HG03378 (cell line): Measurements from ENCODE around the gene PINLYP.
"Not testable (repeated sequence)": the region's sequence is repeated elsewhere in the genome, so short reads cannot be mapped to it uniquely, and the experiment has no call there.

Source experiments
- ATAC-seq: cut with Tn5 transposase; IDR thresholded peaks from one replicate; pipeline ENCODE4 v1.9.1; 2021; ENCODE audit warnings: mild to moderate bottlenecking, moderate library complexity; ENCODE audit not compliant: unreplicated experiment

Gene PINLYP

GRCh38 chr19:43599635-43600295 is 24.2 kb downstream of the PINLYP start:
- ATAC-seq = no peak

GRCh38 chr19:43600326-43600725 is 24.7 kb downstream of the PINLYP start:
- ATAC-seq = not testable (repeated sequence)

DNA sequence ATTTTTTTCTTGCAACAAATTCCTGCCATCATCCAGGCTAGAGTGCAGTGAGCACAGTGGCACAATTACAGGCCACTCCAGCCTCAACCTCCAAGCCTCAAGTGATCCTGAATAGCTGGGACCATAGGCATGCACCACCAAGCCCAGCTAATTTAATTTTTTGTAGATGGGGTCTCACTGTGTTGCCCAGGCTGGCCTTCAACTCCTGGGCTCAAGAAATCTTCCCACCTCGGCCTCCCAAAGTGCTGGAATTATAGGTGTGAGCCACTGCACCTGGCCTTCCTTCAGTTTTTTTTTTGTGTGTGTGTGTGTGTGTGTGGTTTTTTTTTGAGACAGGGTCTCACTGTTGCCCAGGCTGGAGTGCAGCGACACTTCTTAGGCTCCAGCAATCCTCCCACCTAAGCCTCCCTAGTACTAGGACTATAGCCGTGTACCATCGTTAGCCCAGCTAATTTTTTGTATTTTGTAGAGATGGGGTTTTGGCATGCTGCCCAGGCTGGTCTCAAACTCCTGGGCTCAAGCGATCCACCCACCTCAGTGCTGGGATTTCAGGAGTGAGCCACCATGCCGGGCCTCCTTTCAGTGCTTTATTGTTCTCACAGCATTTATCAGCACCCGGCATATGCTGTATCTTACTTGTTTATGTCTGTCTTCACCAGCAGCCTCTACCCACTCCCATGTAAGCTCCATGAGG is 30.4 kb downstream of the PINLYP start:
- ATAC-seq = no peak

- ATAC-seq = no peak
Measured at GRCh38 chr19:43606569-43607229, 31.1 kb downstream of the PINLYP start.

DNA sequence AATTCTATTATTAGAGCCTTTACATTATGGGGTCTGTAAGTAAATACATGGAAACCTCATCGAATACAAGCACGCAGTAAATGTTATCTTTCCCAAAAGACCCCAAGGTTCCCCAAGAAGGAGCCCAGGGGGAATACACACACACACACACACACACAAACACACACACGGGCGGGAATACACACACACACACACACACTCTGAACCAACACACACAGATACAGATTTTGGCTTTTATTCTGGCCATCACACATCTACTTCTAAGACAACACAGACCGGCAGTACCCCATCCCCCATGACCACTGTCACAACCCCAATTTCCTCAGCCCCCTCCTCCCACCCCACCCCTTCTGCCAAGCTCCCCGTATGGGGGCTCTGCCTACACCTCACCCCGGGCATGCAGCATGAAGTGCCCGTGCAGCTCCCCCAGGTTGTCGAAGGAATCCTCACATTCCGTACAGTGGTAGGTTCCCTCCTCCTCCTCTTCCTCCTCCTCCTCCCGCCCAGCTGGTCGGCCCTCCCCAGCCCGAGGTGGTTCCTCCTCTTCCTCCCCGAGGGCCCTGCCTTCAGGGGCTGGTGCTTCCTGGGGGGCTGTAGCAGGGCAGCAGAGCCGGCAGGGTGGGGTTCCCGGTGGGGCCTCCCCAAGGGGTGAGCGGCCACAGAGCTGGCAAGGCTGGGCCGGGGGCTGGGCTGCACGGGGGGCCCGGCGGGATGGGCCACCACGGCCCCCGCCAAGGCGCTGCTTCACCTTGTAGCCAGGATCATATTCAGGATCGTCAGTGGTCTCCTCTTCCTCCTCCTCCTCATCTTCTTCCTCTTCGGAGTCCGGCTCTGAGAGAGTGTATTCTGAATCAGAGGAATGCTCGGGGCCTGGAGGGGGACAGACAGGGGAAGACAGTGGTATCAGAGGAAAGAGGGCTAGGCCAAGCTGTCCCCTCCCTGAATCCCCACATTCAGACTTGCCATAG is 31.9 kb downstream of the PINLYP start:
- ATAC-seq = no peak

- no peak for ATAC-seq
Measured at GRCh38 chr19:43609872-43610271, 34.3 kb downstream of the PINLYP start.

GRCh38 chr19:43610493-43610892 is 34.9 kb downstream of the PINLYP start:
- ATAC-seq = no peak

DNA sequence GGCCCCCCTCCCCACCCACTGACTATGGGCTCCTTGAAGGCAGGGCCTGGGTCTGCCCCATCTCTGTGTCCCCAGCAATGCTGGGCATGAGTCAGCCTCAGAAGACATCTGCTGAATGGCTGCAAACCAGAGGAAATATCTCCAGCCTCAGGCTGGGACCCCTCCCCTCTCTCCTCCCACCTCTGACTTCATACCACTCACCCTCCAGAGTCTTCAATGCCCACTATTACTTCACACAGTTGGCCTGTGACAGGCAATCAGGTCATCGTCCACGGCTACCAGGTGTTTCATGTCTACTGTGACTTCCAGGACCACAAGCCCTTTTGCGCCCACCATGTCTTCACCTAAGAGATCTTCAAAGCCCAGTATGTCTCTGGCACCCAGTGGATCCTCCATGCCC is 36.2 kb downstream of the PINLYP start, which contains the start of gene SRRM5:
SRRM5 (plus strand) TSS at position 301 of the 400 bp plus-strand sequence; CDS start at position 335, 34 bp downstream.
- no peak for ATAC-seq

DNA sequence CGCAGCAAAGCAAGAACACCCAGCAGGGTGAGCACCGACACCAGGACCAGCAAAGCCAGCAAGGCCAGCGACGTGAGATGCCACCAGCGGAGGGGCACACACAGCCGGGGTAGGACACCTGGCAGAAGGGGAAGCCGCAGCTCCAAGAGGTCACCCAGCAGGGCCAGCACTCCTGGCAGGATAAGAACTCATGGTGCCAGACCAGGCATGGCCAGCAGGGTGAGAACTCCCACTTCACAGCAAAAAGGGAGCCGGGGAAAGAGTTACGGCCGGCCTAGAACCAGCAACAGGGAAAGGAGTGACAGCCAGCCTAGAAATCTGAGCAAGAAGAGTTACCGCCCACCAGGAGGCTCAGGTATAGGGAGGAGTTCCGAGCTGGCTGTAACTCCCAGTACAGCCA is 36.8 kb downstream of the PINLYP start:
- no peak for ATAC-seq

DNA sequence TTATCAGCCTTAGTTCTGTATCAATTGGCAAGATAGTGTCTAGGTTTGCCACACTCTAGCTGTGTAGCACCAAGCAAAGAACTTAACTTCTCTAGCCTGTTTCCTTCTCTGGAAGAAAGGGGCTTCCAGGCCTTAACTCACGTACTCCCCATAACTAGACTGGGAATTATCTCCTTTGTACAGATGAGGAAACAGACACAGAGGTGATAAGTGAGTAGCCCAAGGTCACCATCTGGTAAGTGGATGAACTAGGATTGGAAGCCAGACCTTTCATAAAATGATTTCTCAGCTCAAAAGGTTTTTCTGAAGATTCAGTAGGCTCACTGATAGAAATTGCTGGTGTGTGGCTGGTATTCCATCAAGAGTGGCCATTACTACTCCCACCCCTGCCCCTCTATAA is 40.7 kb downstream of the PINLYP start:
- ATAC-seq = no peak

- ATAC-seq = no peak
Measured at GRCh38 chr19:43616954-43617353, 41.4 kb downstream of the PINLYP start.

DNA sequence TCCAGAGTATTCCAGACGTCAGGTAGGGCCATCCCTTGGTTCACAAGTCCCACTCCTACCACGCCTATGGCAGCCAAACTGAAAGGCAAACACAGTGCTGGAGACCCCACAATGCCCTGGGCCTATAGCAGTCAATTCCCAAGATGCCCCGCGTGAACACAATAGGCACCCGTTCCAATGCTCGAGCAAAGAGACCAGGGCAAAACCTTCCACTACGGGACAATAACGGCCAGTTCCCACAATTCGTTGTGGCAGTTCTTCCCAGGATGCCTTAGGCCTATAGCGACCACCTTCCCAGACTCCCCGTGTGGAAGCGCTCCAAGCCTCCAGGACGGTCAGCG is 43.3 kb downstream of the PINLYP start:
- peak; percentile 27 for ATAC-seq

DNA sequence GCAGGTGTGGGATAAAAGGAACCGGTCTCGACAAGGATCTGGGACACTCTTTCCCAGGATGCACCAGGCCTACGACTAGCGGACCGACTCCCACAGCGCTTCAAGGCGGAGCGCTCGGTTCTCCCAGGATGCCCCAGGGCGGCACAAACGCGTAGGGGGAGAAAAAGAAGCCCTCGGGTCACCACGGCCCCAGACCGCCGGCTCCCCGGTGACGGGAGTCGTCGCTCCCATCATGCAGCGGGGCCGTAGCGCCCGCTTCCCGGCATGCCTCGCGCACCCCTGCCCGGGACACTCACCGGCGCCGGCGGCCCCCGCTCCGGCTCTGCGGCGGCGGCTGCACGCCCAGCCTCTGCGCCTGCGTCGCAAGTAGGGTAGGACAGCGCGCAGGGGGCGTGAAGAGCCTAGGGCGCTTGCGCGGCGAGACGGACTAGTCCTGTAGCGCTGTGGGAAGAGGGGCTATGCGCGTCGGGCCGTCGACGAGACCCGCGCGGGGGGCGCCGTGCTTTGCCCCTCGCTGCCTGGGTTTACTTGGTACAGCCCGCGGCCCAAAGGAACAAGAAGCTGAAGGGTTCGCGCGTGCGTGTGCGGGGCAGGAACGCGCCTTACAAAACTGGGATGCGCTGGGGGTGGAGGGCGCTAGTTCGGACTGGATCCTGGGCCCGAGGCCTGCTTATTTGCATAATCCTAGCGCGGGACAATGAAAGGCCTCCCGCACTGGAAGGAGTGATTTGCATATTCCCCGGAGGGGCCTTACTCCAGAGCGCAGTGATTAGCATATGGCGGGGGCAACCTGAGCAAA is 43.9 kb downstream of the PINLYP start, which contains the start of gene ZNF428:
ZNF428 (minus strand) TSS at position 368 of the 799 bp plus-strand sequence. CDS start 5,325 bp downstream, outside the sequence.
- ATAC-seq = peak; percentile 65

GRCh38 chr19:43620061-43621001 is 44.7 kb downstream of the PINLYP start:
- ATAC-seq = peak; percentile 3

GRCh38 chr19:43622070-43622469 is 46.5 kb downstream of the PINLYP start:
- no peak for ATAC-seq

DNA sequence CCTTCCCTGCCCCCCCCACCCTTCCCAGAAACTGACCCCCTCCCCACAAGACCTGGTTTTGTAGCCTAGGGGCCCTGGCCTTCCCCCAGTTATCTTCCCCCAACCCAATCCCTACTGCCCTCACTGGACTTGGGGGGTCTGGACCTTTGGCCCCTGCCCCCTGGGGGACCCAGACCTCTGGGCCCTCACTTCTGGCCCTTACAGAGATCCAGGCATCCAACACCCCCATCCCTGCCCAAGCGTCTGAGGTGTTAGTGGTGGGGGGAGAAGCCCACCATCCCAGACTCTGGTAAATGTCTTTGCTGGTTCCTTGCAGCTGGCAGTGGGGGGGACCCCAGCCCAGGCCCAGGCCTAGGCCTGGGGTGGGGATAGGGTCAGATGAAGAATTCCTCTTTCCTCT is 47.4 kb downstream of the PINLYP start:
- ATAC-seq = no peak

GRCh38 chr19:43623889-43624670 is 48.5 kb downstream of the PINLYP start:
- no peak for ATAC-seq

GRCh38 chr19:43624933-43625332 is 49.3 kb downstream of the PINLYP start:
- ATAC-seq = no peak
